Activated CD4-positive, alpha-beta T cell treated with anti-CD3 and anti-CD28 coated beads, Interleukin-2, amount 50 U/mL, for 24 hours (primary cell): ENCODE data around the gene NAT9.
A peak's percentile ranks its signal among the peaks of the same experiment; 100 is the strongest.

Experiments
- DNase-seq, 2 donors: peaks; one replicate each; pipeline ENCODE4 v3.0.0-alpha.2; 2020; ENCODE audit warnings: low read depth in 1 of 2, low spot score in 1 of 2

The NAT9 gene

GRCh38 chr17:74776044-74776962 is at the start of gene NAT9:
Gene NAT9 (minus strand): TSS chr17:74776345. CDS start chr17:74775698, 647 bp downstream.
- peak; percentile 97 to 98 for DNase-seq

- no peak for DNase-seq
These were observed 48.9 kb upstream of the NAT9 start for GRCh38 chr17:74824961-74825627.

DNA sequence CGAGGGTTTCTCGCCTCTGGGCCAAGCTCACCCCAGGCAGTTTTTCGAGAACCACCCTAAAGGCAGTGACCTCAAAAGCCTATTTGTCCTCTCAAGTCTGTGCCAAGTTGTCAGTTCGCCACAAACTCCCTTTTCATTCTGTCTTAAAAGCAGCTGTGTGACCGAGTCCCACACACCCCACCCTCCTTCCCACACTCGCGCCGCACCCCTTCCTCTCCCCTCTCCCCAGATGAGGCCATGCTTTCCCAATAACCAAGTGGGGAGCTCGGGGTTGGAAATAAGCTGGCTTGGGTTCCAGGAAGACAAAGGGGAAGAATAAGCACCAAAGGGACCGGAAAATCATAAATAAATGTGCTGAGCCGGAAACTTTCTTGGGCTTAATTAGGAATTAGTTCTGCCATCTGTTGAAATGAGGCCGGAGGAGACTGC is 46.8 kb upstream of the NAT9 start:
- DNase-seq, result no peak

- DNase-seq, result no peak
These were observed 46.3 kb upstream of the NAT9 start for GRCh38 chr17:74822335-74822938.

- DNase-seq, result no peak
These were observed 45.6 kb upstream of the NAT9 start for GRCh38 chr17:74821655-74822334.

GRCh38 chr17:74819801-74820436 is 43.8 kb upstream of the NAT9 start:
- DNase-seq, result no peak

DNA sequence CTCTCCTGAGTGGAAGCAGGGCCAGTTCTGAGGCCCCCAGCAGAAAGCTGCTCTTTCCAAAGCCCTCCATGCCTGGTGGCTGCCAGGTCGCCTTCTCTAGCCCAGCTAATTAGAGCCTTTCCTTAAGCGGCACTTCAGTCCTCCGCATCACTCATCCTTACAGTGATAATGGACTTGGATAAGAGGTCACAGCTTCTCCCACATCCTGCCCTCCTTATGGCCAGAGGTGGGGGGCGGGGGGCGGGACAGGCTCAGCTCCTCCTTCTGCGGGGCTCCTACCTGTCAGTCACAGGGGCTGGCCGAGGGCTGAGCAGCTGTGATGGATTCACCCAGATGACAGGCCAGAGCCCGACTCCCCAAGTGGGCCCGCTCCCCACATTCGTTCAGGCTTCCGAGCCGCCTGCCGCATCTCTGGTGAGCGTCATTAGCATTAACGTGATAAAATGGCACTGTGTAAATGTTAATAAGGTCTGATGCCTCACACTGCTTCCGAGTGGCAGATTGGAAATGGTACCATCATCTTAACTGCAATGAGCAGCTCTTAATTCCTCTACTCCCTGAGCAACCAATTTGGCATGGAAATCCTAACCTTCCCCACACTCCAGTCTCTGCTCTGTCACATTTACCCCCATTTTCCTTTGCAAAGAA is 42.3 kb upstream of the NAT9 start:
- DNase-seq, result no peak

GRCh38 chr17:74816905-74817620 is 40.9 kb upstream of the NAT9 start:
- DNase-seq, result no peak

- no peak for DNase-seq
These were observed 39.6 kb upstream of the NAT9 start for GRCh38 chr17:74815550-74816370.

- DNase-seq, result no peak
These were observed 38.9 kb upstream of the NAT9 start for GRCh38 chr17:74815067-74815466.

DNA sequence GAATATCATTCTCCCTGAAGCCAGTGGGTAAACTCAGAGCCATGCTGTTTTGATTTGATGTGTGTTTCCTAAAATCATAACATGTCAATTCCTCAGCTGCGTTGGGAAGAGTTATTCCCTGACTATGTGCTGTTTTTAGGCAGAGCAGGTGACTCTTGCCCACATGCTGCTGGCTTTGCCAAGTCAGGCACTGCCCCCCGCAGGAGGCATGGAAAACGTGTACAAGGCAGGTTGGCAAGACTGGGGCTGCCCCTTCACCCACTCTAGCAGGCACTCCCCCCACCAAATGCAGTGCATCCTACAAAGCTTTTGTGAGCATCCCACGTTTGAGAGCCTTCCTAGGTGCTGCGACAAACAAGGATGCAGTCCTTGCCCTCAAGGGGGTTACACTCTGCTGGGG is 38.3 kb upstream of the NAT9 start:
- DNase-seq, result no peak

DNA sequence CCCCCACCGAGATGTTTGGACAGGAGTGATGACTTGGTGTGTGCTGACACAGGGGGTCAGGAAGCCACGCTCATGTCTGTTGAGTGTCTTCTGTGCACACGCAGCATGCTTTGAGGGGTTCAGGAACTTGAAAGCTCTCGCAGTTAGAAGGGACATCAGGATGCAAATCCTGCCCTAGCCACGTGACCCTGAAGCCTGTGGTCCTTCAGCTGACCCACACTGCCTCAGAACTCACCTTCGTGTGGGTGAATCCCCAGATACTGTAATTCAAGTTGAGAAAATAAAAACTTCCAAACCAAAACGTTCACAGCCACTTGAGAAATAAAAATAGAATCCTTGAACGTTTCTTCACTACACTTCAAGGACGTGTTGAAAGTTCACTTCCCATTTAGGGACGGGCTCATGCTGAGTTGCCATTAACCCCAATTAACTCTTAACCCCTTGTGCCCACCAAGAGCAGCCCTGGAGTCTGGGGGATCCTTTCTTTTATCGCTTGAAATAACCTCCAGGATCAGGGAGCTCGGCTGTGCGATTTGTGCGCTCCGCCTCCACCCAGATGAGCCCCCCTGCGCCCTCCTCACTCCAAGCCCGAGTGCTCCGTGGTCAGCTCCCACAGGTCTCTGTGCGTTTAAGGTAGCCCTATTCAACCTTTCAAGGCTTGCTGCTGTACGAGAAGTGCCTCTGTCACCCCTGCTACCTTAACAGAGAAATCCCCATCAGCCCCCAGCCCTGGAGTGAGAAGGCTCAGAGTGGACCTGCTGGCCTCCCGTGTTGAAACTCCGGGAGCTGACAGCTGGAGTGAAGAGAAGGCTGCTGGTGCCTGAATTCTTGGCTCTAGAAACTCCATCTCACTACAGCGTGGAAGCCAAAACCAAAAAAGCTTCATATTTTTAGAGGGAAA is 36.2 kb upstream of the NAT9 start:
- no peak for DNase-seq

- no peak for DNase-seq
These were observed 34.7 kb upstream of the NAT9 start for GRCh38 chr17:74810699-74811485.

GRCh38 chr17:74808714-74809430 is 32.7 kb upstream of the NAT9 start:
- no peak for DNase-seq

DNA sequence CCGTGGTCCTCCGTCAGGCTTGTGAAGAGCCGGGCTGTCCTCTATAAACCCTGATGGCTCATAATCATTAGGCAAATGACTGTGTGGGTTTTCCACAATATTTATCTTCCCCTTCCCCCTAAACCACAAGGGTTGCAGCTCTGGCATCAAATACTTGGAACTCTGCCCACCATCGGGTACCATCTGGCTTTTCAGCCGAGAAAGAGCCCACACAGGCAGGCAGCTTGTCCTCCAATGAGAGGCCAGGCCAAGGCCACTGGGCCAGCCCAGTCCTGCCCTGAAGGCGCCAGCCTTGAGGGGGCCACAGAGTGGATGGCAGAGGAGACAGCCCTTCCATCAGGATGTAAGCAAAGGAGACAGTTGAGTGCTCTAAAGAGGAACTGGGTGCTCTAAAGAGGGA is 31.8 kb upstream of the NAT9 start:
- DNase-seq, result no peak

- no peak for DNase-seq
These were observed 31.3 kb upstream of the NAT9 start for GRCh38 chr17:74807441-74807840.
